Left lung (tissue), 10 donors: ENCODE data around the gene ROPN1L. TPM values are rescaled to one million over a fixed set of nuclear protein-coding genes. Genes with fewer than 3 reads are reported as not detected.
"Not testable (repeated sequence)": the region's sequence is repeated elsewhere in the genome, so short reads cannot be mapped to it uniquely, and the experiment has no call there.

ENCODE experiments used
- ATAC-seq: fragments of 200-7000 bp; cut with Tn5 transposase; one replicate; pipeline ENCODE4 v1.9.1; 2020; ENCODE audit warnings: moderate library complexity
- DNase-seq, 4 donors: peaks; one replicate each; pipeline ENCODE4 v3.0.0-alpha.2; 2013 to 2020
- H3K27ac ChIP-seq, 2 donors: fragments of 200-600 bp; sonication (generic) in 1 of 2; one replicate each; pipeline versions ENCODE4 v1.5.0 to v1.8.0; 2020 to 2021
- H3K27me3 ChIP-seq, 2 donors: fragments of 200-600 bp; sonication (generic) in 1 of 2; one replicate each; pipeline versions ENCODE4 v1.5.0 to v1.8.0; 2020 to 2021
- H3K36me3 ChIP-seq, 2 donors: fragments of 200-600 bp; sonication (generic) in 1 of 2; one replicate each; pipeline versions ENCODE4 v1.5.0 to v1.8.0; 2020 to 2021
- H3K4me1 ChIP-seq, 2 donors: fragments of 200-600 bp; one replicate each; pipeline ENCODE4 v1.8.0; 2021
- H3K4me3 ChIP-seq, 2 donors: fragments of 200-600 bp; sonication (generic) in 1 of 2; one replicate each; pipeline versions ENCODE4 v1.5.0 to v1.8.0; 2020 to 2021; ENCODE audit warnings: mild to moderate bottlenecking in 1 of 2
- H3K9me3 ChIP-seq, 2 donors: fragments of 200-600 bp; sonication (generic) in 1 of 2; one replicate each; pipeline versions ENCODE4 v1.5.0 to v1.8.0; 2020 to 2021
- CTCF ChIP-seq, 2 donors: fragments of 200-600 bp; sonication (generic) in 1 of 2; IDR thresholded peaks; one replicate each; pipeline versions ENCODE4 v1.5.0 to v1.8.0; 2021; ENCODE audit warnings: antibody characterized with exemption in 2 of 2
- intact Hi-C, 2 donors: fragments of 100-400 bp; cut with DNase I; formaldehyde crosslinking; loops; one replicate each; pipeline versions ENCODE4 v1.11.2 to v1.14.2; 2022
- microRNA-seq, 2 donors: library from miRNA; unstranded; fragments of <30 nt; microRNA quantifications; one replicate each; pipeline ENCODE4, GENCODE V29; 2019
- polyA plus RNA-seq, 6 donors: library from polyadenylated mRNA; unstranded; fragments of 120-200 nt; gene quantifications; one replicate each; pipeline ENCODE4 v1.2.1, GENCODE V29; 2013; ENCODE audit not compliant: insufficient read length in 6 of 6
- total RNA-seq, 2 donors: library from RNA; stranded (reverse); fragmentation: NEBNext Ultra II Directional; extraction: Animal tissue kit (Norgen Biotek cat#: 25700); gene quantifications; one replicate each; pipeline ENCODE4 v1.2.1, GENCODE V29; 2021
- donor health status: DM: no; HTN: yes; CAD: no.
- donor health status: DM: no; HTN: no; CAD: no.

ROPN1L gene
- total and polyA plus RNA-seq, 8 donors = 0.50 to 9.5 (median 5.1) TPM

- Histone ChIP-seq H3K4me3 (no peak overlapping the region), H3K27me3 (no peaks in the 10 kb centered on the region), H3K27ac (no peak overlapping the region), H3K4me1 (no peaks in the 10 kb centered on the region), H3K36me3 (no peaks in the 10 kb centered on the region), H3K9me3 (no peaks in the 10 kb centered on the region)
- intact Hi-C loops = no loop called here
- no peak for DNase-seq
- TF ChIP-seq CTCF (IDR thresholded peaks at IDR 0.05) = no peak
- no peak for ATAC-seq
These were observed 70.3 kb downstream of the ROPN1L start for GRCh38 chr5:10511741-10512640.

- no peak for TF ChIP-seq CTCF (IDR thresholded peaks at IDR 0.05)
- Histone ChIP-seq H3K9me3 (no peaks in the 10 kb centered on the region), H3K4me1 (no peaks in the 10 kb centered on the region), H3K36me3 (no peaks in the 10 kb centered on the region), H3K27ac (no peak overlapping the region), H3K27me3 (no peaks in the 10 kb centered on the region), H3K4me3 (no peak overlapping the region)
- ATAC-seq = no peak
- intact Hi-C loops = no loop called here
- DNase-seq = no peak
These were observed 72.1 kb downstream of the ROPN1L start for GRCh38 chr5:10513501-10514442.

- ATAC-seq, intact Hi-C loops, H3K36me3 ChIP-seq, H3K9me3 ChIP-seq, H3K4me3 ChIP-seq, H3K27me3 ChIP-seq, DNase-seq, H3K4me1 ChIP-seq, H3K27ac ChIP-seq: not testable (repeated sequence)
These were observed 72.9 kb downstream of the ROPN1L start for GRCh38 chr5:10514572-10514971.

Small RNA genes within 50 kb of the gene (microRNA-seq; reads per million reads assigned to microRNA genes)
- 0 reads per million in 2 donors for gene MIR6131

Other genes with a start within 250 kb of the ROPN1L start
- 10 to 100 TPM; 16.5 to 21.3 TPM for gene ATPSCKMT, start 192.0 kb upstream of the ROPN1L start, total RNA-seq
- 10 to 100 TPM; 19.1 to 22.2 (median 20.5) TPM for gene ATPSCKMT, start 192.0 kb upstream of the ROPN1L start, polyA plus RNA-seq
- gene CCT5, start 191.6 kb upstream of the ROPN1L start, total RNA-seq = 100 to 1,000 TPM; 127 to 219 TPM
- 100 to 1,000 TPM; 179 to 204 (median 197) TPM for gene CCT5, start 191.6 kb upstream of the ROPN1L start, polyA plus RNA-seq
- gene CMBL, start 134.0 kb upstream of the ROPN1L start, total RNA-seq = 10 to 100 TPM; 19.2 to 26.9 TPM
- 10 to 100 TPM; 17.3 to 25.2 (median 22.5) TPM for gene CMBL, start 134.0 kb upstream of the ROPN1L start, polyA plus RNA-seq
- 100 to 1,000 TPM; 123 to 128 TPM for gene MARCHF6, start 88.2 kb upstream of the ROPN1L start, total RNA-seq
- gene MARCHF6, start 88.2 kb upstream of the ROPN1L start, polyA plus RNA-seq = 100 to 1,000 TPM; 156 to 188 (median 166) TPM
- gene ANKRD33B, start 122.2 kb downstream of the ROPN1L start, total RNA-seq = 1 to 10 TPM; 1.8 to 6.3 TPM
- gene ANKRD33B, start 122.2 kb downstream of the ROPN1L start, polyA plus RNA-seq = under 1 TPM; 0.53 to 0.79 (median 0.66) TPM